Bronchial epithelial cell (primary cell): ENCODE data around the gene MGST2. TPM values are rescaled to one million over a fixed set of nuclear protein-coding genes. Genes with fewer than 3 reads are reported as not detected.

Experiments
- DNase-seq: peaks from one replicate; pipeline ENCODE4 v3.0.0-alpha.2; 2010; ENCODE audit warnings: low read depth
- FAIRE-seq: peaks from 2 replicates; lab custom pipeline; 2011; peaks lifted over from hg19 to GRCh38; lab: Jason Lieb, UNC
- H3K27me3 ChIP-seq: 2 replicates; pipeline ENCODE4 v1.5.1; 2011; ENCODE audit warnings: low read length; ENCODE audit not compliant: control insufficient read depth, insufficient read depth
- H3K36me3 ChIP-seq: 2 replicates; pipeline ENCODE4 v1.5.1; 2011; ENCODE audit warnings: low read length; ENCODE audit not compliant: control insufficient read depth, insufficient read depth
- H3K4me3 ChIP-seq: 2 replicates; pipeline ENCODE4 v1.5.1; 2011; ENCODE audit warnings: mild to moderate bottlenecking, low read depth, low read length, control low read depth
- total RNA-seq: library from RNA; depleted of rRNA; stranded (reverse); fragments of >200 nt; gene quantifications from 2 replicates; pipeline ENCODE4 v1.2.1, GENCODE V29; 2014
- TF ChIP-seq, protein P1 (sequence below): IDR thresholded peaks from 2 replicates; pipeline ENCODE4 v1.5.1; 2011; ENCODE audit warnings: mild to moderate bottlenecking, moderate library complexity, low read length, control low read depth, inconsistent platforms; ENCODE audit not compliant: insufficient read depth, severe bottlenecking

MGST2 gene
- total RNA-seq, 1 donor from 2014 or later, result 28.7 TPM

DNA sequence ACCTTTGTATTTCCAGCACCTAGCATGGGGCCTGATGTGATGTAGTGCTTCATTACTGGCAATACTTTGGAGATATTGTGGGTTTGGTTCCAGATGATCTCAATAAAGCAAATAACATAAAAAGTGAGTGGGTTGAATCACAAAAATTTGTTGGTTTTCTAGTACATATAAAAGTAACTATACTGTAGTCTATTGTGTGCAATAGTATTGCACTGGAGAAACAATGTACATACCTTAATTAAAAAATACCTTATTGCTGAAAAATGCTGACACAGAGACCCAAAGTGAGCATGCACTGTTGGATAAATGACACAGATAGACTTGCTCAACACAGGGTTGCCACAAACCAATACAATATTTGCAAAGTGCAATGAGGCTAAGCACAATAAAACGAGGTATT lies 17.7 kb upstream of the MGST2 start:
- no peak for FAIRE-seq
- Histone ChIP-seq H3K27me3 (no peaks in the 10 kb centered on the region), H3K4me3 (no peak overlapping the region), H3K36me3 (no peaks in the 10 kb centered on the region)
- no peak for DNase-seq
- TF ChIP-seq, protein P1, sequence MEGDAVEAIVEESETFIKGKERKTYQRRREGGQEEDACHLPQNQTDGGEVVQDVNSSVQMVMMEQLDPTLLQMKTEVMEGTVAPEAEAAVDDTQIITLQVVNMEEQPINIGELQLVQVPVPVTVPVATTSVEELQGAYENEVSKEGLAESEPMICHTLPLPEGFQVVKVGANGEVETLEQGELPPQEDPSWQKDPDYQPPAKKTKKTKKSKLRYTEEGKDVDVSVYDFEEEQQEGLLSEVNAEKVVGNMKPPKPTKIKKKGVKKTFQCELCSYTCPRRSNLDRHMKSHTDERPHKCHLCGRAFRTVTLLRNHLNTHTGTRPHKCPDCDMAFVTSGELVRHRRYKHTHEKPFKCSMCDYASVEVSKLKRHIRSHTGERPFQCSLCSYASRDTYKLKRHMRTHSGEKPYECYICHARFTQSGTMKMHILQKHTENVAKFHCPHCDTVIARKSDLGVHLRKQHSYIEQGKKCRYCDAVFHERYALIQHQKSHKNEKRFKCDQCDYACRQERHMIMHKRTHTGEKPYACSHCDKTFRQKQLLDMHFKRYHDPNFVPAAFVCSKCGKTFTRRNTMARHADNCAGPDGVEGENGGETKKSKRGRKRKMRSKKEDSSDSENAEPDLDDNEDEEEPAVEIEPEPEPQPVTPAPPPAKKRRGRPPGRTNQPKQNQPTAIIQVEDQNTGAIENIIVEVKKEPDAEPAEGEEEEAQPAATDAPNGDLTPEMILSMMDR, result no peak

DNA sequence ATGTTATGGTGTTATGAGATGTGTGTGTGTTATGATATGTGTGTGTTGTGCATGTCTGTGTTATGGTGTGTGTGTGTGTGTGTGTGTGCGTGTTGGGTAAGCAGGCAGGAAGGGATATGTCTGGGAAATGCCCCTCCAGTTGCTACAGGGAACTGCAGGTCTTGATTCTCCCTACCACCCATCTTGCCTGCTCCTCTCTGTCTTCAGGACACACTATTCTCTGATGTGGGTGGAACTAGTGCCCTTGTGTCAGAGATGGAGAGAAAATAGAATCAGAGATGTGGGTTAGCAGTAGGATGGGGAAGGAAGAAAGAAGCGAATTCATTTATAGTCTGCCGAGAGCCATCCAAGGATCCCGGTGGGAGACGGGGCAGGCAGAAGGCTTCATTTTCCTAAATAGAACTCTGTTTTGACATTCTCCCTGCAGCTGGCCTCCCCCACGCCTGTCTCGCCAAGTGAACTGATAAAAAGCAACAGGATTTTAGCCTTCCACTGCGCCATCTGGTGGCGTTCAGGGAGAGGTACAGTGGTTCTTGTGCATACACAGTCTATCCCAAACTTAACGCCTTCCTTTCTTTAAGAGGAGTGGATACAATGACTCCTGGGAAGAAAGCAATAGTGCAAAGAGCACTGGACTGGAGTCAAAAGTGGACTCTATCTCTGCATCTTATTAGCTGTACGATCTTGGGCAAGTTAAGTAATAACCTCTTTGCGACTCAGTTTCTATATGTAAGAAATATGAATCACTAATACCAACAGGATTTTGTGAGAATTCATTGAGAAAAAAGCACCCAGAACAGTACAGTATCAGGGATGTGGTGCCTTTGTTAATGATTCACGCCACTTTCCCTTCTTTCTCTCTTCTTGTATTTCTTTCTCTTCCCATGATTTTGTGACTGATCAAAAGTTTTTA lies 14.1 kb upstream of the MGST2 start:
- Histone ChIP-seq H3K4me3 (no peak overlapping the region), H3K27me3 (no peaks in the 10 kb centered on the region), H3K36me3 (no peaks in the 10 kb centered on the region)
- TF ChIP-seq, protein P1, result peak; percentile 86
- FAIRE-seq (no peak), DNase-seq (peak; percentile 68)

DNA sequence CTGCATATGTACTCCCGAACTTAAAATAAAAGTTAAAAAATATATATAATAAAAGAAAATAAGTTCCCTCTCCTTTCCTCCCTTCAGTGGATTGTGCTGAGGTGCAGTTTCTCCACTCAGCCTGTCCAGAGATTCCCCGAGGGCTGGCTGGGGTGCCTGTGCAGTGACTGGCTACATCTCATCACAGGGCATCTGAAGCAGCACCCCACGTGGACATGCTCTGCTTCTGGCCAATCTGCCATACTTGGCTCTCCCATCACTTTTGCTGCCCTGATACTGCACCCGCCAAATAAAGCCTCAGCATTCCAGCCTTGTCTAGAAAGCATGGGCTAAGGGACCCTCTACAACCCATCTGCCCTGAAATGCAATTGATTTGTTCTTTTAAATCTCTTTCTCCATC lies 11.1 kb upstream of the MGST2 start:
- FAIRE-seq, result no peak
- H3K4me3 ChIP-seq, result no peak overlapping the region
- no peaks in the 10 kb centered on the region for H3K27me3 ChIP-seq

DNA sequence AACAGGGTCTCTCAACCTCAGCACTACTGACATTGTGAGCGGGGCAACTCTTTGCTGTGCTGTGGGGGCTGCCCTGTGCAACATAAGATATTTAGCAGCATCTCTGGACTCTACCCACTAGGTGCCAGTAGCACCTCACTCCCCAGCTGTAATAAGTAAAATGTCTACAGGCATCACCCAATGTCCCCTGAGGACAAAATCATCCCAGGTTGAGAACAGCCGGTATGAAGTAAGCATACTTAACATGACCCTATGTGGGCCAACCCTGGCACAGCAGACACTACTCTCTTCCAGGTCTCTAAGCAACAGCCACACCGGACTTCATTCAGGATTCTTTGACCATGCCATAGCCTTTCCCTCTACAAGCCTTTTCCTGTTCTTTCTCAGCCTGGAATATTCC lies 10.5 kb upstream of the MGST2 start:
- TF ChIP-seq, protein P1, result peak; percentile 60
- no peaks in the 10 kb centered on the region for H3K36me3 ChIP-seq
- FAIRE-seq (no peak), DNase-seq (peak; percentile 71)
- no peak overlapping the region for H3K4me3 ChIP-seq
- H3K27me3 ChIP-seq, result no peaks in the 10 kb centered on the region

More for the DNA sequence above, 11.1 kb upstream of the MGST2 start:
- no peak for DNase-seq
- TF ChIP-seq, protein P1, result no peak
- H3K36me3 ChIP-seq, result no peaks in the 10 kb centered on the region

DNA sequence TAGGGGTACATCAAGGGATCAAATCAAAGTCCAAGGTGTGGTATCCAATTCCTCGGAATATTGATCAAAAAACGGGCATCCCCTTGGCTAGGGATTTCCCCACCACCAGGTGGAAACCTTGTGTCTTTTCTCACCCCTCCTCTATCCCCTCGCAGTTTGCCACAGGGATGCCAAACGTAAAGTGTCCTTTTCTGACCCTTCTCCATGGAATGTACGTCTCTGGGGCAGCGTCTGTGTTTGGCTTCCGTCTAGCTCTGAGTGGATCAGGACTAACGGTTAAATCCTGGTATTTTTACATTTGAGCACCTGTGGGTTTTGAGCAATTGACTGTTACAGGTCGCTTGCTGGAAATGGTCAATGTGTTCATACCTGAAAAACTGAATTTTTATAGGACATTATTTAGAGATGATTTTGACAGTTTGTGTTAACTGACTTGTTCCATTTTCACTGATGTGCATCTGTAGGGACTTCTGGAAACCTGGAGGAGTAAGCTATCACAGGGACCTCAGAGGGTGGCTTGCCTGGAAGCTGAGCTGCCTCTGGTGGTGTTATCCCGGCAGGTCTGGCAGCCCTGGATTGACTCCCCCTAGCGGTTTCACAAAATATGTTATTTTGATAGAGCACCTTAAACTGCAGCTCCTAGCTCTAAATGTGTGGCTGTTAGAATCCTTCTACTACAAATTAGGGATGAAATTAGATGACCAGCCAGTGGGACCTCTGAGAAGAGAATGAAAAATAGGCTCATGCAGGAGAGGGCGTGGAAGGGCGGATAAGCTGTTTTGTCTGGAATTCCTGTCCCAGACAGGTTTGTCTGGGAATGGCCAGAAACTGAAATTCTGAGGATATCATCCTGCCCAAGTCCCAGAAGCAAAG lies 8.8 kb upstream of the MGST2 start:
- Histone ChIP-seq H3K27me3 (no peaks in the 10 kb centered on the region), H3K4me3 (no peak overlapping the region), H3K36me3 (no peaks in the 10 kb centered on the region)
- FAIRE-seq (no peak), DNase-seq (peak; percentile 78)
- TF ChIP-seq, protein P1, result peak; percentile 90
